MG63 (cell line): ENCODE results near the gene GNAQ. TPM values are rescaled to one million over a fixed set of nuclear protein-coding genes. Genes with fewer than 3 reads are reported as not detected.
A peak's percentile ranks its signal among the peaks of the same experiment; 100 is the strongest.

Source experiments
- DNase-seq: peaks from one replicate; pipeline ENCODE4 v3.0.0-alpha.2; 2020
- H3K27me3 ChIP-seq: fragments of 250-450 bp; sonication (Bioruptor Pico); 2 replicates; pipeline ENCODE4 v1.5.1; 2020; ENCODE audit warnings: mild to moderate bottlenecking, moderate library complexity
- H3K36me3 ChIP-seq: fragments of 250-450 bp; sonication (Bioruptor Pico); 2 replicates; pipeline ENCODE4 v1.5.1; 2020; ENCODE audit warnings: mild to moderate bottlenecking, moderate library complexity
- H3K4me3 ChIP-seq: fragments of 250-450 bp; sonication (Bioruptor Pico); 2 replicates; pipeline ENCODE4 v1.5.1; 2020; ENCODE audit warnings: mild to moderate bottlenecking, moderate library complexity
- H3K9me3 ChIP-seq: fragments of 250-450 bp; sonication (Bioruptor Pico); 2 replicates; pipeline ENCODE4 v1.5.1; 2020; ENCODE audit warnings: mild to moderate bottlenecking, moderate library complexity
- total RNA-seq: library from RNA; depleted of rRNA; stranded (reverse); fragments of >200 nt; shearing (Covaris generic); gene quantifications from 2 replicates; pipeline ENCODE4 v1.2.3, GENCODE V29; 2014; ENCODE audit warnings: low replicate concordance

The GNAQ gene
- total RNA-seq, 1 experiment from 2014 or later, result 20.2 TPM

DNA sequence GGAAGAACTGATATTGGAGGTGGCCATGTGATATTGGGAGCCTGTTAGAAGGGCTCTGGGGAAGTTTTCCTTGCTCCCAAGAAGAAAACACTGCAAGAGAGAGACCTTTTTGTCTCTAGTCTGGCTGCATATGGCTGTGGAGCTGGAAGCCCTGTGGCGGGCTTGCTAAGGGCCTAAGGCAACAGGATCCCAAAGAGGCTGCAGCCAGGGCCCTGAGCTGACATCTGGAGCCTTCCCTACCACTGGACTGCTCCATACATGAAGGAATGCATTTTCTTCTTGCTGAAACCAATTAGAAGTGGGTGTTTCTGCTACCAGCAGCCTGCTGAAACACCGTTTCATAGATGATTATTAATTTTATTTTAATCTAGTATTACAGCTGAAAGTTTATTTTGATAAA, 42.2 kb downstream of the GNAQ start:
- no peak for DNase-seq
- Histone ChIP-seq H3K9me3 (no peaks in the 10 kb centered on the region), H3K36me3 (no peaks in the 10 kb centered on the region; the same call in 1 of the 2 replicates), H3K4me3 (no peak overlapping the region), H3K27me3 (no peaks in the 10 kb centered on the region)

DNA sequence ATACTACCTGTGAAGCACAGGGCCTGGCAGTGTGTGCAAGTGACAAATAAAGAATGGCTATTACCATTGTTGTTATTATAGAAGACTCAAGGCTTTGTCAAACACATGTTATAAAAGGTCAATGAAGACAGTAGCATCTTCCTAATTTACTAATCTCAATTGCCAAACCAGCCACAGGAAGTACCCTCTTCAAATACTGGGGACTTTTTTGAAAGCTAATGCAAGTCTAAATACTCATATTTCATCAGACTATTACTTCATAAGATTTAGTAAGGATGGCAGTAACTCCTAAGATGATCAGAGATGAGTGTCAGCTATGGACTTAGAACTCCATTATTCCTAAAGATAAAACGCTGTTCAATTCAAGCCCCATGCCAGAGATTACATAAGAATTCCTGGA, 43.0 kb downstream of the GNAQ start:
- no peaks in the 10 kb centered on the region; the same call in 1 of the 2 replicates for H3K36me3 ChIP-seq
- H3K27me3 ChIP-seq, result no peaks in the 10 kb centered on the region
- no peak for DNase-seq
- no peaks in the 10 kb centered on the region for H3K9me3 ChIP-seq
- H3K4me3 ChIP-seq, result no peak overlapping the region

DNA sequence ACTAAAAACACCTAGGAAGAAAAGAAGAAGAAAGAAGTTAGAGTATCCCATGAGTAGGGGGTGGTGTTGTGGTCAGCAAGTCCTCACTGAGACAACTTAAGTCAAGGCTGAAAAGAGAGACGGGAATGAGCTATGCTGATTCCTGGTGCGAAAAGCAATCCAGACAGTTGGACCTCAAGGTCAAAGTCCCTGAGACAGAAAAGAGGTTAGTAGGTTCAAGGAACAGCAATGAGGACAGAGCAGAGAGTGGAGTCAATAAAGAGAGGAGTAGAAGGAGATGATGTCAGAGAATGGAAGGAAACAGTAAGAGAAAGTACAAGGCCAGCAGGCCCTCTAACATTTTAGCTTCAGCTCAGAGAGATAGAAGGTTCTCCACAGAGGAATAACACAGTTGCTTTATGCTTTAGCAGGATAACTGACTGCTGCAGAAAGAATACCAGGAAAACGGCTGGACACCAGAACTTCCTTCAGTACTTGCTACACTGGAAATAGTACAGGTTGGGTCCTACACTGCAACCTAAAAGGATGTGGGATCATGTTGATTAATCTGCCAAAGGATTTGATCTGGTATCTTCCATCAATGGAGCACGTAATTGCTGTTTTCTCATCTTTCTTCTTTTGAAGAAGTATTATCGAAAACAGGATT, 43.6 kb downstream of the GNAQ start:
- H3K9me3 ChIP-seq, result no peaks in the 10 kb centered on the region
- no peaks in the 10 kb centered on the region for H3K27me3 ChIP-seq
- DNase-seq, result no peak
- no peaks in the 10 kb centered on the region; the same call in 1 of the 2 replicates for H3K36me3 ChIP-seq
- no peak overlapping the region for H3K4me3 ChIP-seq

DNA sequence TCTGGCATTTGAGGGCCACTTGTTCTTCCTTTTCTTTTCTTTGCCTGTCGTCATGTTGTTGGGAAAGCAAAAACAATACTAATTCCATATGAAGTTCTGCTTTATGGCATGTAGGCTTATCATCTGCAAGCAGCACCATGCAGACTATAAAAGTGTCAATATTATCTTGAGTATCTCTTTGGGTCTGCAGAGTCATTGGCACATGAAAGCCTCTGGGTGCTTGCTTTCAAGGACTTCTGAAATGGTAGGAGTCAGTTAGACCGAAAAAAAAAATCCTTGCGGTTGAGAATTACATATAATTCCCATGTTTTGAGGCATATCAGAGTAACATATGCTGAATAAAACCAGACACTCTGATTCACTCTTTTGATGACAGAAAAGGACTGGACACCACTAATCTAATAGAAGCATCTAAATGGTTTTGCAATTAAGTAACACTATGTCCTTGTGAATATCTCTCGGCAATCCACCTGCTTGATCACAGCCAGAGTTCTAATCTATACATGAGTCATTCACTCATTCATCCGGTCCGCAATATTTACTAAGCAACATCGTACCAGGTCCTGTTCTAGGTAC, 44.4 kb downstream of the GNAQ start:
- Histone ChIP-seq H3K9me3 (no peaks in the 10 kb centered on the region), H3K36me3 (no peaks in the 10 kb centered on the region; the same call in 1 of the 2 replicates), H3K4me3 (no peak overlapping the region), H3K27me3 (no peaks in the 10 kb centered on the region)
- DNase-seq, result no peak

DNA sequence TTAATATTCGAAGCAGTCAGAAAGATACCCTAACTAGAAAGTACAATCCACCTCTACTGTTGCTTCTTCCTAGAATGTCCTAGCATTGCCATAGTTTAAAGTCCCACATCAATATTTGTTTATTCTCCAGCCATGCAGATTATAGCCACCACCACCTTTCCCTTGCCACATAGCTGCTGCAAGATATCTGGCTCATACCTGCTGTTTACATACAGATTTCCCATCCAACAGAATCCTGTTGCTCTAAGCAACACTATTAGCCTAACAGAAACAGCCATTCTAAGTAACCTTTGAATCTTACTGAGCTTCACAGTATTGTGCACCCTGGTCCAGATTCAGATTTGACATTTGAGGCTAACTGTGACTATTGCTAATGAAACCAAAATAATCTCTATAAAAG, 45.6 kb downstream of the GNAQ start:
- Histone ChIP-seq H3K36me3 (no peaks in the 10 kb centered on the region), H3K27me3 (no peaks in the 10 kb centered on the region), H3K9me3 (no peaks in the 10 kb centered on the region), H3K4me3 (no peak overlapping the region)
- DNase-seq, result no peak

DNA sequence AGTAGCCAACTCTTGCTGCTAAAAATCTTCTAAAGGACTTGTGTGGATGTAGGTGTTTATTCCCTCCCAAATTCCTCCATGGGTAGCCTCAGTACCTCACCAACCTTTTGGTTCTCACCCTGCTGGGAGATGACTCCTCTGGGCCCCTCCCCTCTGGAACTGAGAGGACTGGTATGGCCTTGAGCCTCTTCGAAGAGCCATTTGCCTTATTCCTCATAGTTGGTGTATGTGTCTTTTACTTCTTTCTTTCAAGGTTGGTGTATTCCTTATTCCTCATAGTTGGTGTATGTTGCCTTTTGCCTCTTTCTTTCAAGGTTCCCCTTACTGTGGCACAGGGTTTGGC, 48.3 kb downstream of the GNAQ start:
- Histone ChIP-seq H3K9me3 (no peaks in the 10 kb centered on the region), H3K36me3 (no peaks in the 10 kb centered on the region), H3K4me3 (no peak overlapping the region), H3K27me3 (no peaks in the 10 kb centered on the region)
- DNase-seq, result no peak

DNA sequence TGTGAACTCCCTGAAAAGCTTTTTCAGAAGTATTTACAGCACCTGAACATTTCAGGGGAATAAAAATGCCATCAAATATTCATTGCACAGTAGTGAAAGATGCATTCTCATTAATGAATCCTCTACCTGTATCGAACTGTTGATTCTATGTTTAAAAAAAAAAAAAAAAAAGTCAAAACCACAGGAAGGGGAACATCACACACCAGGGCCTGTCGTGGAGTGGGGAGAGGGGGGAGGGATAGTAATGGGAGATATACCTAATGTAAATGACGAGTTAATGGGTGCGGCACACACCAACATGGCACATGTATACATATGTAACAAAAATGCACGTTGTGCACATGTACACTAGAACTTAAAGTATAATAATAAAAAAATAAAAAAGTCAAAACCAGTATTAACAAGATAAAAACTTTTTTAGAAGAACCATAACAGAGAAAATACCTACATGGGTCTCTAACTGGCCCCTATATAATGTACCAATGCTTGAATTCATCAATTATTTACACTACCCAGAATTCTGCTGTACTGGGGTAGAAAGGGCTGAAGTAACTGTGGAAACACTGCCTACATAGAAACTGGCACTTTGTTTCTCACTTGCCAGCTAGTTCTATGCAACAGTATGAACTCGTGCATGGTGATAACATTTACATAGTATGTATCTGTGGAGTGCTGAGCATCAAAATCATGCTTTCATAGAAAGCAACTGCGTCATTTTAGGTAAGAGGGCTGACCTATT, 48.9 kb downstream of the GNAQ start:
- Histone ChIP-seq H3K27me3 (no peaks in the 10 kb centered on the region), H3K4me3 (no peak overlapping the region), H3K36me3 (no peaks in the 10 kb centered on the region), H3K9me3 (no peaks in the 10 kb centered on the region)
- no peak for DNase-seq

DNA sequence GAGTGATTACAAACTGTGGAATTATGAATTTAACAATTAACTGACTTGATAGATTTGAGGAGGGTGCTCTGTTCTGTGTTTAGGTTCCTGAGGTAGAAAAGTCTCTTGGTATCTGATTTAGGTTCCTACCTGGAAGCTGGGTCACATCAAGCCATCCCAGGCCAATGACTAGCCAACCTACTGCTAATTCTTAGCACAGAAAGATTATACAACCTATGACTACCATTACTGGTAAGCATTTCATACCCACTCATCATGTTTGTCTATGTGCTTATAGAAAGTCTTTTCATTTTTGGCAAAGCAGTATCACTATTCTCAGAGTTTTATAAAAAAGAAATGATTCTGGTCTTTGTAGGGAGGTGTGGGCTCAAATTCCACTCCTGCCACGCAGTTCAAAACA, 49.7 kb downstream of the GNAQ start:
- H3K4me3 ChIP-seq, result no peak overlapping the region
- DNase-seq, result no peak
- no peaks in the 10 kb centered on the region for H3K36me3 ChIP-seq
- H3K9me3 ChIP-seq, result no peaks in the 10 kb centered on the region
- no peaks in the 10 kb centered on the region for H3K27me3 ChIP-seq

DNA sequence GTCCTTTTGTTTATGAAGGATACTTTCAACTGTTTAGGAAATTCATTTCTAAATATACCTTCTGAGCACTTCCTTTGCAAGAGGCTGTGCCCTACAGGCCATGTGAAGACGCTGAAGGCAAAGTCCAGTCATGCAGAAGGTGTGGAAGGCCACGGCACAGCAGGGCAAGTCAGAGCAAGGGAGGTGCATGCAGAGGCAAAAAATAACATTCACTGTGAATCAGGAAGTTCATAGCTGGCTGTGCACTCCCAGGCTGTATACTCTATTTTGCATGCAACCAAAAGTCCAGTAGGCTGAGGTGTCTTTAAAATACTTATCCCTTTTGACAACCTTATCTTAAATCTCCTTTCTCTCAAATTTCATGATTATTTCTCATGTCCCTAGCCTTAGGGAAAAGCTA, 50.3 kb downstream of the GNAQ start:
- Histone ChIP-seq H3K27me3 (no peaks in the 10 kb centered on the region), H3K36me3 (no peaks in the 10 kb centered on the region), H3K4me3 (no peak overlapping the region), H3K9me3 (no peaks in the 10 kb centered on the region)
- peak; percentile 56 for DNase-seq

DNA sequence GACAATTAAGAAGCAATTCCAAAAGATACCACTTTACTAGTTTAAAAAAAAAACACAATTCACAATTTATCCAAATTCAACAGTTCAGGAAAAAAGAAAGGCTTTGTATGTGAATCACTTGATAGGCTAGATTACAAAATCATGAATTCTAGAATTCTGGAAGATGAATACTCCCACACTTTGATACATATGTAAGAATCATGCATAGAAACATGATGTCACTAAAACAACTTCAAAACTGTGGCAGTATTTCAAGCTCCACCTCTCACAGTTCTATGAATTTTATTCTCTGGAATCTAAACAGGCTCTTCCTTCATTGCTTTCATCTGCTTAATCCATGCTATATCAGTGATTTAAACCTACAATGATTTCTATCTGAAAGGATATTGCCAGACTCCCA, 51.0 kb downstream of the GNAQ start:
- no peak for DNase-seq
- no peaks in the 10 kb centered on the region for H3K27me3 ChIP-seq
- H3K36me3 ChIP-seq, result no peaks in the 10 kb centered on the region
- H3K4me3 ChIP-seq, result no peak overlapping the region
- H3K9me3 ChIP-seq, result no peaks in the 10 kb centered on the region

DNA sequence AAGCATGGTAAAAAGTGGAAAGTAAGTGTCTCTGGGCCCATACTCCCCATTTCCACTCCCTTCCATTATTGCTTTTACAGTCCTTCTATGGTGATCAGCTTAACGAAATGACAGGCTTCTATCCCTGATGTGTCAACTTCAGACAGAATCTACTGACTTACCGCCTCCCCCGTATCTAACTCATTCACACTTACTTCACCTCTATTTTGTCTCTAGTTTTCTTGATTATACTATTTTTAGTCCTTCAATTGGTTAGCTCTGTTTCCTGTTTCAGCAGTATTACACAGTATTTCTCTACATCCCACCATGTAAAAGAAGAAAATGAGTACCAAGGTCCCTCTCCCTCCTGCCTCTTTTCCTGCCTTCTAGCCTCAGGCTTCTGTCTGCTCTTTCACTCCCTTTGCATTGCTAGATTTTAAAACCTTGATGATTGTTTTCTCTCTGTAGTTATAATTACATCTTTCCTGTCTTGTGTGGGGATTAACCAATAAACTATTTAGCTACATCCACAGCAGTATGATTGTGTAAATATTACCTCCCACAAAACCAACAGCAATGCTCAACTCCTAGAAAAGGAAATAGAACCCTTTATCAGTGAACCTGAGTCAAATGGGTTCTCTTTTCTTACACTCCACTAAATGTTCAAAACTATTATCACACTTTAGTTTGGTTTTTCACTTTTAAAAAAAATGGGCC, 53.4 kb downstream of the GNAQ start:
- no peaks in the 10 kb centered on the region for H3K36me3 ChIP-seq
- no peaks in the 10 kb centered on the region for H3K9me3 ChIP-seq
- DNase-seq, result no peak
- no peaks in the 10 kb centered on the region for H3K27me3 ChIP-seq
- H3K4me3 ChIP-seq, result no peak overlapping the region

DNA sequence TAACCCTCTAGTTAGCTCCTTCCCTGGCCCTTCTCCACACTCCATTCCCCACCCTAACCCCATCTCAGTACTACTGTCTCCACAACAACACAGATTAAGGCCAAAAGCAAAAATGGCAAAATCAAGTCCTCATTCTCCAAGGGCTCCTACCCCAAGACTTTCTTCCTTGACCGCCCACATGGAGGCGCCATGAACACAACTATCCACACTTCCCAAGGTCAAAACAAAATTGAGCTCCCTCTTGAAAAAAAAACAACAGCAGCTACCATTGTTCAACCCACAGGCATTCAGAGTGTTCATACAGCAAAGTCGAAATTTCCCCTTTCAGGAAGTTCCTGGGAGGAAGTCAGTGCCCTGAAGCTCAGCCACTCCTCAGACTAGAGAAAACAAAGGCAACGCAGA, 54.4 kb downstream of the GNAQ start:
- Histone ChIP-seq H3K27me3 (no peaks in the 10 kb centered on the region), H3K4me3 (no peak overlapping the region), H3K9me3 (no peaks in the 10 kb centered on the region), H3K36me3 (no peaks in the 10 kb centered on the region)
- DNase-seq, result peak; percentile 17

DNA sequence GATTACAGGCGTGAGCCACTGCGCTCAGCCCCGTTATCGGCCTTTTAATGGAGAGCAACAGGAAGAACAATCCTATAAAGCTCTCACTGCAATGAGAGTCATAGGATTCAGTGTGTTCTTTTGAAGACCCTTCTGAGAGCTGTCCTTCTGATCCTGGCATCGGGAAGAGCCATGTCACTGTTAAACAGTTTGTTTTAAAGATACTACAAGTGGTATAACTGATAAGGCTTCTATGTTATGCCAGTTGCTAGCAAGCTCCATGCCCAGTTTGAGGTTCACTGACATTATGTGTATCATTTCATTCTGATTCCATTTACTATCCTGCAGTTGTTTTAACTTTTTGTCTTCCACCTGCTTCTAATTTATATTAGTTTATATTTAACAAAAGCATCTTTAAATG, 55.8 kb downstream of the GNAQ start:
- H3K9me3 ChIP-seq, result no peaks in the 10 kb centered on the region
- H3K4me3 ChIP-seq, result no peak overlapping the region
- no peaks in the 10 kb centered on the region for H3K27me3 ChIP-seq
- H3K36me3 ChIP-seq, result no peaks in the 10 kb centered on the region
- DNase-seq, result no peak

DNA sequence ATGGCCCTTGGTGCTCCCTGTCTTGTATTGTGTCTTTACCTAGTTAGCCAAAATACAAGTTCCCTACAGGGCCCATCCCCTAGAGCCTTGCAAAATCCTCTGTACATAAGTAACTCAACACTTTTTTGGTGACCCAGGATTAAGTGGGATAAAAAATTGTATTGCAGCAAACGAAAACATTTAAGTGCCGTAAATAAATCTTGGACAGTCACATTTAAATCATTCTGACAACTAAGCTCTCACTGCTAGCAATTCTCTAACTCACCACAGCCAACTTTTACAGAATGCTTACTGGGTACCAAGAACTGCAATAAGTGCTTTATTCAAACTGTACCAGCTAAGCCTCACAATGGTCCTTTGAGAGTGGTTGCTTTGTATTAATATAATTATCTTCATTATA, 56.6 kb downstream of the GNAQ start:
- no peaks in the 10 kb centered on the region for H3K27me3 ChIP-seq
- no peak overlapping the region for H3K4me3 ChIP-seq
- H3K36me3 ChIP-seq, result no peaks in the 10 kb centered on the region

DNA sequence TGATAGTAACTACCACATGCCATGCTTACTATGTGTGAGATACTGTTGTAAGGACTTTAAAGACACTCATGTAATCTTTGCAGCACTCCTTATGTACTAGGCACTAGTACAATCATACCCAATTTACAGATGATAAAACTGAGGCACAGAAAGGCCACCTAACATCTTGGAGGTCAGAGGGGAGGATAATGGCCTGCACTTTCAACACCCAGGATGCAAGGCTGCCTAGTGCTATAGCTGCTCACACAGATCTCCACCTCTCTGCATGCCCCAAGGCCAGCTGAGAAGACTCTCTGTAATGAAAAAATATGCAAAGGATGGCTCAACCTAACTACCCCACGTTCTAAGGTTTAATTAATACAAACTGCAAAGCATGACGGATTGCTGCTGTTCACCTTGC, 57.2 kb downstream of the GNAQ start:
- no peaks in the 10 kb centered on the region for H3K27me3 ChIP-seq
- no peak for DNase-seq
- no peaks in the 10 kb centered on the region for H3K36me3 ChIP-seq
- H3K4me3 ChIP-seq, result no peak overlapping the region
- no peaks in the 10 kb centered on the region for H3K9me3 ChIP-seq

More for the DNA sequence above, 56.6 kb downstream of the GNAQ start:
- no peak for DNase-seq
- no peaks in the 10 kb centered on the region for H3K9me3 ChIP-seq

DNA sequence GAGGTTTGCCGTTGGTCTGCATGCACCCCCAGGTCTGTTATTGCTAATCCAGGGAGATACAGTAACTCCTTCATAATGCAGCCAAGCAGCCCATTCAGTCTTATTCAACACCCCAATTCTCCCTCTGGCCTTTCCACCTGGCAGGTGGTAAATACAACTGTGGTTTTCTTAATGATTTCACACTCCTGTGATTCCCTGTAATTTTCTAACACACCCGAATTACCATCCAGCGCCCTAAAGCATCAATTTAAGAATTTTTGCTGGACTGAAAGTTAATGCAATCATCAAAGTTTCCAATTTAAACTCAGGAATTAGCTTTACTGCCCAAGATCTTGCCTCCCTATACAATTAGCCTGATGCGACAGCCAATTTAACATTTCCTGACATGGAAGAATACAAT, 62.5 kb downstream of the GNAQ start:
- Histone ChIP-seq H3K4me3 (no peak overlapping the region), H3K36me3 (no peaks in the 10 kb centered on the region), H3K27me3 (no peaks in the 10 kb centered on the region), H3K9me3 (no peaks in the 10 kb centered on the region)
- no peak for DNase-seq

DNA sequence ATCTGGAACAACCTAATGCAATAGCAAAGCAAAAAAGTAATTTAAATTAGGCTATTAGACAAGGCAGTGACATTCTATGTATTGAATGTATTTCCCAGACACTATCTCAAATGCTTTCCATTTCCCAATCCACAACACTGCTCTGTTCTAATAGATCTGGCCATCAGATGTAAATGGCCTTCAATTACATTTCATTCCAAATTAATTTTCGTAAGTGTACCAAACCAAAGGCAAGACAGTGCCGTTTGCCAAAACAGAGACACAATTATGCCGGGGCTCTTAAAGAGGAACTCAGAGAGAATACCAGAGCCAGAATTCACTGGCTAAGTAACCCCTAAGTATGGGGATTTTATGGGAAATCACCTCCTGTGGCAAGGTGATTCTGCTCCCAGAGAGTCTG, 63.1 kb downstream of the GNAQ start:
- no peak overlapping the region for H3K4me3 ChIP-seq
- no peaks in the 10 kb centered on the region for H3K36me3 ChIP-seq
- no peaks in the 10 kb centered on the region for H3K9me3 ChIP-seq
- no peaks in the 10 kb centered on the region for H3K27me3 ChIP-seq
- no peak for DNase-seq
